ENCODE measurements around the gene NR2E1. TPM values are rescaled to one million over a fixed set of nuclear protein-coding genes. Genes with fewer than 3 reads are reported as not detected.

NR2E1 gene
- total and polyA plus RNA-seq, 10 of the 15 experiments (the other 5 are each of a cell fraction or from before 2014, with no cell fraction given), result not detected

DNA sequence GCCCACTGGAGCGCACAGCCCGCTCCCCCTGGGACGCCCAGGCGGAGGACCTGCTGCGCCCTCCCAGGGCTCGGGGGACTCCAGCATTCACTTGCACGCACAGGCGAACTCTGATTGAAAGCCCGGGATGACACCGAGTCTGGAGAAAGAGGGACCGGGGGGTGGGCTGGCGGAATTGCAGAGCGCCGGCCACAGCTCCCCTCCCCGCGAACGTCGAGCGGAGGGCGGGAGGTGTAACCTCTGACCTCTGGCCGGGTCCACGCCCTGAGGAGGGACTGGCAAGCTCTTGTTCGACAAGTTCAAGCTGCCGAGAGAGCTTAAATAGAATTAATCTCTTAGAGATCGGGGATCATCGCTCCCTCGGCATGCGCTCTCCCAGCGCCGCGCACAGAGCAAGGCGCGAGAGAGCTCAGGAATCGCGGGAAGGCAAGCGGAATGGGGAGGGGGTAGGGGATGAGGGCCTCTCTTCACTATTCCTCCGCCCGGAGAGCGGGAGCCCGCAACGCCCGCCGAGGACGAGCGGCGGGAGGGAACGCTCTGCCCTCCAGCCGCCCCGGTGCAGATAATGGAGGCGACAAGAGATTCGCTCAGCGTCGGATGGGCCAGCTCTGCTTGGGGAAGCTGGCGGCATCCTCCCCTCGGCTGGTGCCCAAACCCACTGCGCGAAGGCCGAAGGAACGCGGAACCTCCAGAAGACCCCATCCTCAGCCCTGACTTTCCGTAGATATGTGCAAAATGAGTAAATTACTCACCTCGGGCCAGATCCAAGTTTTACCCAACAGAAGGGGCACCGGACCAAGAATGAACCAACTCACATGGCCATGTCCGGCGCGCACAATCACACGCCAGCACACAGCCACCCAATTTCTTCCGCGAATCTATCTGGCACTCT is 761 bp upstream of the NR2E1 start (continued):
- TF ChIP-seq, protein P1, sequence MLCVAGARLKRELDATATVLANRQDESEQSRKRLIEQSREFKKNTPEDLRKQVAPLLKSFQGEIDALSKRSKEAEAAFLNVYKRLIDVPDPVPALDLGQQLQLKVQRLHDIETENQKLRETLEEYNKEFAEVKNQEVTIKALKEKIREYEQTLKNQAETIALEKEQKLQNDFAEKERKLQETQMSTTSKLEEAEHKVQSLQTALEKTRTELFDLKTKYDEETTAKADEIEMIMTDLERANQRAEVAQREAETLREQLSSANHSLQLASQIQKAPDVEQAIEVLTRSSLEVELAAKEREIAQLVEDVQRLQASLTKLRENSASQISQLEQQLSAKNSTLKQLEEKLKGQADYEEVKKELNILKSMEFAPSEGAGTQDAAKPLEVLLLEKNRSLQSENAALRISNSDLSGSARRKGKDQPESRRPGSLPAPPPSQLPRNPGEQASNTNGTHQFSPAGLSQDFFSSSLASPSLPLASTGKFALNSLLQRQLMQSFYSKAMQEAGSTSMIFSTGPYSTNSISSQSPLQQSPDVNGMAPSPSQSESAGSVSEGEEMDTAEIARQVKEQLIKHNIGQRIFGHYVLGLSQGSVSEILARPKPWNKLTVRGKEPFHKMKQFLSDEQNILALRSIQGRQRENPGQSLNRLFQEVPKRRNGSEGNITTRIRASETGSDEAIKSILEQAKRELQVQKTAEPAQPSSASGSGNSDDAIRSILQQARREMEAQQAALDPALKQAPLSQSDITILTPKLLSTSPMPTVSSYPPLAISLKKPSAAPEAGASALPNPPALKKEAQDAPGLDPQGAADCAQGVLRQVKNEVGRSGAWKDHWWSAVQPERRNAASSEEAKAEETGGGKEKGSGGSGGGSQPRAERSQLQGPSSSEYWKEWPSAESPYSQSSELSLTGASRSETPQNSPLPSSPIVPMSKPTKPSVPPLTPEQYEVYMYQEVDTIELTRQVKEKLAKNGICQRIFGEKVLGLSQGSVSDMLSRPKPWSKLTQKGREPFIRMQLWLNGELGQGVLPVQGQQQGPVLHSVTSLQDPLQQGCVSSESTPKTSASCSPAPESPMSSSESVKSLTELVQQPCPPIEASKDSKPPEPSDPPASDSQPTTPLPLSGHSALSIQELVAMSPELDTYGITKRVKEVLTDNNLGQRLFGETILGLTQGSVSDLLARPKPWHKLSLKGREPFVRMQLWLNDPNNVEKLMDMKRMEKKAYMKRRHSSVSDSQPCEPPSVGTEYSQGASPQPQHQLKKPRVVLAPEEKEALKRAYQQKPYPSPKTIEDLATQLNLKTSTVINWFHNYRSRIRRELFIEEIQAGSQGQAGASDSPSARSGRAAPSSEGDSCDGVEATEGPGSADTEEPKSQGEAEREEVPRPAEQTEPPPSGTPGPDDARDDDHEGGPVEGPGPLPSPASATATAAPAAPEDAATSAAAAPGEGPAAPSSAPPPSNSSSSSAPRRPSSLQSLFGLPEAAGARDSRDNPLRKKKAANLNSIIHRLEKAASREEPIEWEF (IDR thresholded peaks at IDR 0.05; ENCODE audit: insufficient replicate concordance, low read depth, low read length), result no peak
- no peak for TF ChIP-seq RBBP5 (conservative IDR thresholded peaks at IDR 0.05)
- TF ChIP-seq, protein P2, sequence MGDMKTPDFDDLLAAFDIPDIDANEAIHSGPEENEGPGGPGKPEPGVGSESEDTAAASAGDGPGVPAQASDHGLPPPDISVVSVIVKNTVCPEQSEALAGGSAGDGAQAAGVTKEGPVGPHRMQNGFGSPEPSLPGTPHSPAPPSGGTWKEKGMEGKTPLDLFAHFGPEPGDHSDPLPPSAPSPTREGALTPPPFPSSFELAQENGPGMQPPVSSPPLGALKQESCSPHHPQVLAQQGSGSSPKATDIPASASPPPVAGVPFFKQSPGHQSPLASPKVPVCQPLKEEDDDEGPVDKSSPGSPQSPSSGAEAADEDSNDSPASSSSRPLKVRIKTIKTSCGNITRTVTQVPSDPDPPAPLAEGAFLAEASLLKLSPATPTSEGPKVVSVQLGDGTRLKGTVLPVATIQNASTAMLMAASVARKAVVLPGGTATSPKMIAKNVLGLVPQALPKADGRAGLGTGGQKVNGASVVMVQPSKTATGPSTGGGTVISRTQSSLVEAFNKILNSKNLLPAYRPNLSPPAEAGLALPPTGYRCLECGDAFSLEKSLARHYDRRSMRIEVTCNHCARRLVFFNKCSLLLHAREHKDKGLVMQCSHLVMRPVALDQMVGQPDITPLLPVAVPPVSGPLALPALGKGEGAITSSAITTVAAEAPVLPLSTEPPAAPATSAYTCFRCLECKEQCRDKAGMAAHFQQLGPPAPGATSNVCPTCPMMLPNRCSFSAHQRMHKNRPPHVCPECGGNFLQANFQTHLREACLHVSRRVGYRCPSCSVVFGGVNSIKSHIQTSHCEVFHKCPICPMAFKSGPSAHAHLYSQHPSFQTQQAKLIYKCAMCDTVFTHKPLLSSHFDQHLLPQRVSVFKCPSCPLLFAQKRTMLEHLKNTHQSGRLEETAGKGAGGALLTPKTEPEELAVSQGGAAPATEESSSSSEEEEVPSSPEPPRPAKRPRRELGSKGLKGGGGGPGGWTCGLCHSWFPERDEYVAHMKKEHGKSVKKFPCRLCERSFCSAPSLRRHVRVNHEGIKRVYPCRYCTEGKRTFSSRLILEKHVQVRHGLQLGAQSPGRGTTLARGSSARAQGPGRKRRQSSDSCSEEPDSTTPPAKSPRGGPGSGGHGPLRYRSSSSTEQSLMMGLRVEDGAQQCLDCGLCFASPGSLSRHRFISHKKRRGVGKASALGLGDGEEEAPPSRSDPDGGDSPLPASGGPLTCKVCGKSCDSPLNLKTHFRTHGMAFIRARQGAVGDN (IDR thresholded peaks at IDR 0.05), result no peak
- no peak for TF ChIP-seq BACH1 (IDR thresholded peaks at IDR 0.05; ENCODE audit: borderline replicate concordance)

Measured in GM12878 (cell line).